Mammary epithelial cell (primary cell): ENCODE data around the gene RFNG.

ENCODE experiments used
- CTCF ChIP-seq, 2 donors: IDR thresholded peaks in 1 of 2; conservative IDR thresholded peaks in 1 of 2; 2 replicates each; pipeline ENCODE4 v1.5.1; 2011 to 2012; ENCODE audit warnings: inconsistent platforms in 2 of 2, low read length in 2 of 2, mild to moderate bottlenecking in 2 of 2, control low read depth in 1 of 2, low read depth in 1 of 2; ENCODE audit not compliant: insufficient read depth in 1 of 2; ENCODE audit errors: extremely low read depth in 1 of 2
- EZH2 ChIP-seq: IDR thresholded peaks from 2 replicates; pipeline ENCODE4 v1.6.1; 2012; ENCODE audit warnings: low read length, inconsistent platforms, borderline replicate concordance

GRCh38 chr17:82059272-82060000 lies 7.8 kb upstream of the RFNG start:
- TF ChIP-seq CTCF (conservative IDR thresholded peaks at IDR 0.05 in 1 of 2, IDR thresholded peaks at IDR 0.05 in 1 of 2; ENCODE audit: extremely low read depth in 1 of 2, insufficient read depth in 1 of 2, low read depth in 1 of 2, low read length in 2 of 2) (no peak), EZH2 (no peak)
